NCI-H1694 (cell line): Measurements from ENCODE around the gene ADAMTS9.

Experiments
- DNase-seq: peaks from one replicate; lab custom pipeline; 2025; lab: John Stamatoyannopoulos, UW

Gene ADAMTS9

GRCh38 chr3:64686446-64686908, 1.3 kb downstream of the ADAMTS9 start:
- DNase-seq, result no peak

DNA sequence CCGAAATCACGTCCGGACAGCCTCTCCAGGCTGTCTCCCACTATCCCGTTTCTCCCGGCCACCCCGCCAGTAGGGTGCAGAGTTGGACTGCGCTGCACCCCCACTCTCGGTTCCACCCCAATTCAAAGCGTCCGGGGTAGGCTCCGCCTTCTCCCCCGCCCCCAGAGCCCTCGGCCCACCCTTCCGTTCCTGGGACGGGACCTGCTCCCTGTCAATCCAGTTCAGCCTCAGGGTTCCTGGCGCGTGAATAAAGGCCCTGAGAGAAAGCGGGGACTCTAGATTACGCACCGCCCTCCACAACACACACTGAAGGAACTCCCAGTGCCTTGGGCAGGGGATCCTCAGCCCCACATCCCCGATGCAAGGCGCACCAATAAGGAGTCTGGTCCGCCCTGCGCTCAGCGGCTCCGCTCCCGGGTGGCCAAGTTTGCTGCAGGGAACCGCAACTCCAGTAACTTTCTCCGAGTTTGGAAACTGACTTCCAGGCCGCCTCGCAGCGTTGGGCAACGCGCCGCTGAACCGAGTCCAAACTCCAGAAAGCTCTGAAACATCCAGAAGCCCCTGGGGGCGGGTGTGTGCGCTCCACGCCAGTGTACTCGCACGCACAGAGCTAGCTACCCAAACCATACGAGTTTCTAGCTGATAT, 1.9 kb downstream of the ADAMTS9 start:
- peak; percentile 35 for DNase-seq

DNA sequence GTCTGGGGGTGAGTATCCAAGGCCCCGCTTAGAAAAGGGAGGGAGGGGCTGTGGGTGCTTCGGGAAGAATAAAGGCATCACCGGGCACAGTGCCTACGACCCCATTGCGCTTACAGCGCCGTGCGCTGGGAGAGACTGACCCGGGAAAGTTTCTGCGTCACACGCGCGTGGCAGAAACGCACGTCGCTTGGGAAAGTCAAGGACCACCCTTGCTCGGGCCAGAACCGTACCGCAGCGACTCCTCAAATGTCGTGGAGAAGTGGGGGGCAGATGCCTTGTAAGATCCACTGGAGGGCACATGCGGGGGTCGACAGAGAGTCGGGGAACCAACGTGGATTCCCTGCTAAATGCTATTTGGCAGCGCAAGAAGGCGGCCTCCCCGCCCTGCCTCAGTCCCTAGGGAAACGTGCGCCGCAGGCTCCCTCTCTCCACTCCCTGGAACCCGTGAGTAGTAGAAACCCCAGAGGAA, 2.4 kb downstream of the ADAMTS9 start:
- no peak for DNase-seq

- DNase-seq, result no peak
Observed at GRCh38 chr3:64684715-64685261, 3.0 kb downstream of the ADAMTS9 start.

- DNase-seq, result no peak
Observed at GRCh38 chr3:64681827-64682226, 6.0 kb downstream of the ADAMTS9 start.

DNA sequence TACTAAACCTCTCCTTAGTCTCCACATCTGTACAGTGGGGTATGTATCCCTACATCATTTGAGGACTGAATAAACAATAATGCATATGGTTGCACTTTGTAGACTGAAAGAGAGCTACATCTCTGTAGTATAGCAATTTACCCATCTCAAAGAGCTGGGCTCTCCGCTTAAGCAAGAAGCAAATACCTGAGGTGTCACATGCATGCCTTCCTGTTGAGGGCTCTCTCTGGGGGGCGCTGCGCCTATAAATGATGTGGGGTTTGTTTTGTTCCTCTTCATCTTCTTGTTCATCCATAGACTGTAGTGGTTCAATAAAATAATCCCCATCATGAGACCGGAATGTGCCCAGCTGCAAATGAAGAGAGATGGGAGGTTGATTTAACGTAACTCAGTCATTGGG, 6.8 kb downstream of the ADAMTS9 start:
- no peak for DNase-seq

- DNase-seq, result no peak
Observed at GRCh38 chr3:64680334-64680733, 7.5 kb downstream of the ADAMTS9 start.

DNA sequence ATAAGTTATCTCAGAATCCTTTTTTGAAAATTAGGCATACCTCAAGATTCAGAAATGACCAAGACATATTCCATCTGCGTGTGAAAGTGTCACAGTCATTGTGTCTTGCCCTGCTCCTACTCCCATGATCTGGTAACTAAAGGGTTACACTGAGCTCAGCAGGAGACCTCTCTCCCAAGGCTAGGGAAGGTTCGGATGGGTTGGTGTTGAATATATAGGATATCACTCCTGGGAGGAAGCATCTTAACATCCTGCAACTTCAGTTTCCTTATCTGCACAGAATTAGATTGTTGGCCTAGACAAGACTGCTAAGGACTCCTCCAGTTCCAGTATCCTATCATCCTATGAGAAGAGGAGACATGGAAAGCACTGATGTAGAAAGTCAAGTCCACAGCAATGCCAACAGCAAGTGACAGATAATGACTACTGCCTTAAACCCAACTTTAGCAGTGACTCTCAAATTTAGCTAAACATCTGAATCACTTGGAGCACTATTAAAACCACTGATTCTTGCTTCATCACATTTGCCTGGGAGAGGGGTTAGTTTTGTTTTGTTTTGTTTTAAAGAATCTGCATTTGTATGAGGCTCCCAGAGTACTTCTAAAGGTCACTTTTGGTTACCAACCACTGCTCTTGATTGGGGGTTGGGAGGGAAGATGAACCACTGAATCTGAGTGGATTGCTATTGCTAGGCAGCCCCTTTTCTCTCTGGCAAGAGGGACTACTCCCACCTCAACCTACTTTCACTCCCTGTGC, 9.7 kb downstream of the ADAMTS9 start:
- no peak for DNase-seq

- DNase-seq, result no peak
Observed at GRCh38 chr3:64676831-64677230, 11.0 kb downstream of the ADAMTS9 start.

GRCh38 chr3:64675687-64676247, 12.0 kb downstream of the ADAMTS9 start:
- DNase-seq, result no peak

GRCh38 chr3:64674591-64675076, 13.2 kb downstream of the ADAMTS9 start:
- DNase-seq, result no peak

GRCh38 chr3:64673159-64673715, 14.6 kb downstream of the ADAMTS9 start:
- no peak for DNase-seq

DNA sequence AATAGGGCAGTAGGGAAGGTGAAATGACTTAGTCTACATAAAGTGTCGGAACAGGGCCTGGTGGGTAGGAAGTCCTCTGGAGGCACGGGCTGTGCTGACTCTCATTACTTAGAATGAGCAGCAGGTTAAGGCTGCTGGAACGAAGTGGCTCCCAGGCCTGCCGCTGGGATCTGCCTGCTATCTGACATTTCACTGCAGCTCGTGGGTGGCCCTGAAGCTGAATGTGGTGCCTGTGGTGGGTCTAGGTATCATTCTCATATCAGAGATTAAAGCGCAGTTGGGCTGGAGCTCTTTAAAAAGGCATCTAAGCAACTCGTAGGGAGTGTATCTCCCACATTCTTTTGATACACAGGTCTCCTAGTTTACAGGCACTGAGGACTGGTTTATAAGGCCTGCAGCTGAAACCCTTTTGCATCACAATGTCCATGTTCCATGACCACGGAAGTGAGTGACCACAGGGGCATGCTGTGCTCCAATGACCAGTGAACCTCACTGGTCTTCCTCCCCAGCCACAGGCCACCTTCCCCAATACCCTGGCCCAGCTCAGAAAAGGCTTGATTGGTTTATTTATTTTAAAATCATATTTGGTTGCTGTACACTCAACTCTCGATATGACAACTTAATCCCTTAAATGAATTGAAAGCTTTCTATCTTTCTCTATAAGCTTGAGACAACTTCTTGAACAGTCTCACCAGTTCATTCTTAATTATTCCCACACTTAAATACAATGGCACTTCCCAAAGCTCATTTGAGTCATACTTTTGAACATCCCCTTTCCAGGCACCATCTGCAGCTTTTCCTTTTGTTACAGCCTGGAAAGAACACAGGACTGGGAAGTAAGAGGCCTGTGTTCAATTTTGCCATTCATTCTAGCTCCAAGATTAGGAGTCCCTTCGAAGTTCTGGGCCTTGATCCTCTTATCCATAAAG, 19.0 kb downstream of the ADAMTS9 start:
- no peak for DNase-seq

- DNase-seq, result no peak
Observed at GRCh38 chr3:64667887-64668581, 19.8 kb downstream of the ADAMTS9 start.

GRCh38 chr3:64667138-64667537, 20.7 kb downstream of the ADAMTS9 start:
- DNase-seq, result no peak

DNA sequence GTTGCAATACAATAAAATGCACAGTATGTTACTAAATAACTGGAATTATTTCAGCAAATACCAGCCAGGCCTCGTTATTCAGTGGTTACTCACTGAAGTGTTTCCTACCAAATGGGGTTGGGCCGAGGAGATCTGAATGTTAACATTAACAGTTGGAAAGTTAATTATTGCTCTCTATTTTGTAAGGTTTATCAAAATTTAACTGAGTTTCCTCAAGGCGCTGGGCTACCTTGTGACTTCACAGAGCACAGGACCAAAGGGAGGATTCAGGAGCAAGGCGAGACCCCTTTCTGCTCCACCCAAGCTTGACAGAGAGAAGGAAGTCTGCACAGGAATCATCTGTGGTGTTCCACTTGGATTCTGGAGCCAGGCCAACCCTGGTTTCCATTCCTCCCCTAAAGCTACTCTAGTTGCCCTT, 21.6 kb downstream of the ADAMTS9 start:
- DNase-seq, result no peak

DNA sequence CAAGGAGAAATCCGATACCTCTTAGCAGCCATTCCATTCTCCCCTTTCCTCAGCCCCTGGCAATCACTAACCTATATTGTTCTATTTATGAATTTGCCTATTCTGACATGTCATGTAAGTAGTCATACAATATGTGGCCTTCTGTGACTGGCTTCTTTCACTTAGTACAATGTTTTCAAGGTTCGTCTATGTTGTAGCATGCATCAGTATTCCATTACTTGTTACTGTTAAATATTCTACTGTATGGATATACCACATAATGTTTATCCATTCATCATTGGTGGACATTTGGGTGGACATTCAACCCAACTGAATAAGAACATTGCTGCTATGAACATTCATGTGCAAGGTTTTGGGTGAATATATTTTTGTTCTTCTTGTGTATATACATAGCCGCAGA, 23.4 kb downstream of the ADAMTS9 start:
- DNase-seq, result no peak

- no peak for DNase-seq
Observed at GRCh38 chr3:64659617-64659978, 28.2 kb downstream of the ADAMTS9 start.

DNA sequence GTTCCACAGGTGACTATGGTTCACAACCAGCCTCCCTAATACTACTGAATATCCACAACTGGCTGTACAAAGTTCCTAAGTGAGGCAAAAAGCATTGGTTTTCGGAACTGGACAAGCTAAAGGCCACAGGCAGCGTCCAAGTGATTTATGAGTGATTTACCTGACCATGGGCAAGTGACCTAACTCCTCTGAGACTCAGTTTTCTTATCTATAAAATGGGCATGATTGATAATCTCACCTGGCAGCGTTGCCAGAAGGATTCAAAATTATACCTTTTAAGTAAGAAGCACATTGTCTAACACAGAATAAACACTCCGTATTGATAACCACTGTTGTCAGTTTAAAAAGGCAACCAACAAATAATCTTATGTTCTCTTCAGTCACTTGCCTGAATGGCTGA, 29.8 kb downstream of the ADAMTS9 start:
- DNase-seq, result no peak

DNA sequence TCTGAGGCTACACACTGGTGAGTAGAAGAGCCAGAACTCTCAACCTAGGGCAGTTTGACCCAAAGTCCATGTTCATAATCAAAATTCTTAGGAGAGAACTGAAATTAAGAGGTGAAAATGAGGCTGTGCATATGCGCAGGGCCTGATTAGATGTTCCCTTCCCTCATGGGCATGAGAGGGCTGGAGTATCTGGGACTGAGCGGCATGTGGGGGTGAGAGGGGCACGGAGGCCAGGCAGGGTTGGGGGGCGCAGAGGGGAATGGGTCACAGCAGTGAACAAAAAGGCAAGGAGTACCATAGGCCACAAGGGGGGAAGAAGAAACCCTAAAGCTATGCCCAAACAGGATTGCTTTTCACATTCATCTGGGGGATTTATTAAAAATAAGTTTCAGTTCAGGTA, 31.3 kb downstream of the ADAMTS9 start:
- no peak for DNase-seq

DNA sequence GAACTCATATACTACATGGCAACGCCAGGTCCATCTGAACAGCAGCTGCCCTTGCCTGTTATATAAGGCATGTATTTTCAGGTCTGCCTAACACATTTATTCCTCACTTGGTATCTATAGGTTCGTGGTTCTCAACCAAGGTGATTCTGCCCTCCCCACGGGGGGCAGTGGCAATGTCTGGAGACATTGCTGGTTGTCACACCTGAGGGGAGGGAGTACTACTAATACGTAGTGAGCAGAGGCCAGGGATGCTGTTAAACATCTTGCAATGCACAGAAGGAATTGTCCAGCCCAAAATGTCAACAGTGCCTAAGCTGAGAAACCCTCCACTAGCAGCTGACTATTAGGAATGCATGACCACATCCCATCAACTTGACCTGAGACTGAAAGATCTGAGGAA, 32.6 kb downstream of the ADAMTS9 start:
- DNase-seq, result no peak
